ENCODE data around the gene UQCC5. TPM values are rescaled to one million over a fixed set of nuclear protein-coding genes. Genes with fewer than 3 reads are reported as not detected.

The UQCC5 gene
- total and polyA plus RNA-seq, 9 donors = 10.3 to 15.7 (median 12.5) TPM

- H3K4me1 ChIP-seq (ENCODE audit: control insufficient read depth, insufficient read depth, low read length) = no peaks in the 10 kb centered on the region
- WGBS (ENCODE audit: insufficient coverage) = 55% methylated on average over 19 of the region's 23 CpGs
- DNase-seq = no peak
- H3K9me3 ChIP-seq (replicated peaks; ENCODE audit: control insufficient read depth, low read depth, low read length) = no peaks in the 10 kb centered on the region
- no peaks in the 10 kb centered on the region for H3K36me3 ChIP-seq (ENCODE audit: control insufficient read depth, insufficient read depth, low read length)
- H3K4me3 ChIP-seq (ENCODE audit: low read length) = no peak overlapping the region
- H3K27me3 ChIP-seq (ENCODE audit: control insufficient read depth, insufficient read depth, low read length) = no peaks in the 10 kb centered on the region
- H3K27ac ChIP-seq (ENCODE audit: low read length) = no peak overlapping the region
Observed at GRCh38 chr3:52503788-52504424, 32.5 kb upstream of the UQCC5 start.

GRCh38 chr3:52504977-52505376 is 31.4 kb upstream of the UQCC5 start:
- 75% methylated on average over 9 of the region's 10 CpGs for WGBS (ENCODE audit: insufficient coverage)
- no peak for DNase-seq
- no peaks in the 10 kb centered on the region for H3K36me3 ChIP-seq (ENCODE audit: control insufficient read depth, insufficient read depth, low read length)

DNA sequence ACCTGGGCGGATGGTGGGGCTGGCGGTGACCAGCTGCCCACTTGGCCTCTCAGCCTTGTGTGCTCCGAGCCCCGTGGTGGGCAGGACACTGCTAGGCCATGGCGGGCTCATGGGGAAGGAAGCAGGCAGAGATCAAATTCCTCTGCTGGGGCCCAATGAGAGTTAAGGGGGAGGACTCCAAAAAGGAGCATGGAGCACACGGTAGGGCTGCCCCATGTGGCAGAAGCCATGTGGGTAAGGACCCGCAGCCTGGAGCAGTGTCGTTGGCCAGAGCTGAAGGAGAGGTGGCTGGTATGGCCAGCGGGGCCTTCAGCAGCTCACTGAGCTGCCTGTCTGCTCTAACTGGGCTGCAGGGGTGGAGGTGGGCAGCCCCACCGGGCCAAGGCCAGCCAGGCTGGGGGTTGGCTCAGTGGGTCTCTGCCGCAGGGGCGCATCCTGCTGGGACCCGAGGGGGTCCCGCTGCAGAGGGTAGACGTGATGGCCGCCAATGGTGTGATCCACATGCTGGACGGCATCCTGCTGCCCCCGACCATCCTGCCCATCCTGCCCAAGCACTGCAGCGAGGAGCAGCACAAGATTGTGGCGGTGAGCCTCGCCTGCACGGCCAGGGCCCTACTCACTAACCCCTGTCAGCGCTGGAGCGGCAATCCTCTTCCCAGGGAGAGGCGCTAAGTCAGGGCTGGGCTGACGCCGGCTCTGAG is 30.0 kb upstream of the UQCC5 start:
- no peaks in the 10 kb centered on the region for H3K4me1 ChIP-seq (ENCODE audit: control insufficient read depth, insufficient read depth, low read length)
- H3K9me3 ChIP-seq (replicated peaks; ENCODE audit: control insufficient read depth, low read depth, low read length) = no peaks in the 10 kb centered on the region
- no peaks in the 10 kb centered on the region for H3K36me3 ChIP-seq (ENCODE audit: control insufficient read depth, insufficient read depth, low read length)
- 57% methylated on average over 24 of the region's 27 CpGs for WGBS (ENCODE audit: insufficient coverage)
- no peak overlapping the region for H3K4me3 ChIP-seq (ENCODE audit: low read length)
- no peak overlapping the region for H3K27ac ChIP-seq (ENCODE audit: low read length)
- H3K27me3 ChIP-seq (ENCODE audit: control insufficient read depth, insufficient read depth, low read length) = no peaks in the 10 kb centered on the region
- no peak for DNase-seq

More at GRCh38 chr3:52504977-52505376, 31.4 kb upstream of the UQCC5 start:
- Histone ChIP-seq H3K4me3 (ENCODE audit: low read length) (no peak overlapping the region), H3K27ac (ENCODE audit: low read length) (no peak overlapping the region), H3K4me1 (ENCODE audit: control insufficient read depth, insufficient read depth, low read length) (no peaks in the 10 kb centered on the region), H3K27me3 (ENCODE audit: control insufficient read depth, insufficient read depth, low read length) (no peaks in the 10 kb centered on the region), H3K9me3 (replicated peaks; ENCODE audit: control insufficient read depth, low read depth, low read length) (no peaks in the 10 kb centered on the region)

DNA sequence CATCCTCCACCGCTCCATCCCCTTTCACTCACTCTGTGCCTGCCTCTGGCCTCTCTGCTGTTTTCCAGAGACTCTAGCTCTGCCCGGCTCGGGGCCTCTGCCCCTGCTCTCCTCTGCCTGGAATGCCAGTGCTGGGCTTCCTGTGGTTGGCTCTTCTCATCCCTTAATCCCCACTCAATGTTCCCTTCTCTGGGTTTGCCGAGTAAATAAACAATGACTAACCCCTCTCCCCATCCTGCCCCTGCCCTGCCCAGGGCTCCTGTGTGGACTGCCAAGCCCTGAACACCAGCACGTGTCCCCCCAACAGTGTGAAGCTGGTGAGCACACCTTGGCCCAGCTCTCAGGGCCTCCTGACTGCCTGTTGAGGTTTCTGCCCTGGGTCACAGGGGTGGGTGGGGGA is 29.0 kb upstream of the UQCC5 start:
- Histone ChIP-seq H3K36me3 (ENCODE audit: control insufficient read depth, insufficient read depth, low read length) (no peaks in the 10 kb centered on the region), H3K9me3 (replicated peaks; ENCODE audit: control insufficient read depth, low read depth, low read length) (no peaks in the 10 kb centered on the region), H3K27ac (ENCODE audit: low read length) (no peak overlapping the region), H3K4me3 (ENCODE audit: low read length) (no peak overlapping the region), H3K4me1 (ENCODE audit: control insufficient read depth, insufficient read depth, low read length) (no peaks in the 10 kb centered on the region), H3K27me3 (ENCODE audit: control insufficient read depth, insufficient read depth, low read length) (no peaks in the 10 kb centered on the region)
- DNase-seq = no peak
- WGBS (ENCODE audit: insufficient coverage) = 51% methylated on average over 5 of the region's 5 CpGs

GRCh38 chr3:52509753-52510328 is 26.6 kb upstream of the UQCC5 start:
- H3K27ac ChIP-seq (ENCODE audit: low read length) = no peak overlapping the region
- H3K4me1 ChIP-seq (ENCODE audit: control insufficient read depth, insufficient read depth, low read length) = no peaks in the 10 kb centered on the region
- no peaks in the 10 kb centered on the region for H3K9me3 ChIP-seq (replicated peaks; ENCODE audit: control insufficient read depth, low read depth, low read length)
- DNase-seq = no peak
- no peak overlapping the region for H3K4me3 ChIP-seq (ENCODE audit: low read length)
- 73% methylated on average over 8 of the region's 12 CpGs for WGBS (ENCODE audit: insufficient coverage)
- H3K36me3 ChIP-seq (ENCODE audit: control insufficient read depth, insufficient read depth, low read length) = no peaks in the 10 kb centered on the region
- no peaks in the 10 kb centered on the region for H3K27me3 ChIP-seq (ENCODE audit: control insufficient read depth, insufficient read depth, low read length)

GRCh38 chr3:52511509-52511908 is 24.9 kb upstream of the UQCC5 start:
- Histone ChIP-seq H3K27me3 (ENCODE audit: control insufficient read depth, insufficient read depth, low read length) (no peaks in the 10 kb centered on the region), H3K36me3 (ENCODE audit: control insufficient read depth, insufficient read depth, low read length) (no peaks in the 10 kb centered on the region), H3K4me3 (ENCODE audit: low read length) (no peak overlapping the region), H3K4me1 (ENCODE audit: control insufficient read depth, insufficient read depth, low read length) (peaks cover 3% of the 10 kb centered on the region), H3K9me3 (replicated peaks; ENCODE audit: control insufficient read depth, low read depth, low read length) (no peaks in the 10 kb centered on the region), H3K27ac (ENCODE audit: low read length) (no peak overlapping the region)
- WGBS (ENCODE audit: insufficient coverage) = 79% methylated on average over 7 of the region's 7 CpGs
- no peak for DNase-seq

DNA sequence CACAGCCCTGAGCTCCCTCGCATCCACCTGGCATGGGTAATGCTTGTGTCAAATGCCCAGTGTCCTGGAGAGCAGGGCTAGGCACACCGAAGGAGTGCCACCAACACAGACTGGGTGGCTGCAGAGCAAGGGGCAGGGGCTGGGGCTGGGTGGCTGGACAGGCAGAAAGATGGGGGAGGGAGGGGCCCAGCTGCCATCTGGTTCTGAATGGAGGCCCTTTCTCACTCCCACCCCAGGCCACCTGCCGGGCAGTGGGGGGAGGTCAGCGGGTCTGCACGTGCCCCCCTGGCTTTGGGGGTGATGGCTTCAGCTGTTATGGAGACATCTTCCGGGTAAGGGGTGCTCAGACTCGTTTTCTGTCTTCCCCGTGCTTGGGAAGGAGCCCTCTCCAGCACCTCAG is 24.3 kb upstream of the UQCC5 start:
- no peak for DNase-seq
- Histone ChIP-seq H3K27ac (ENCODE audit: low read length) (no peak overlapping the region), H3K9me3 (replicated peaks; ENCODE audit: control insufficient read depth, low read depth, low read length) (no peaks in the 10 kb centered on the region), H3K4me1 (ENCODE audit: control insufficient read depth, insufficient read depth, low read length) (peaks cover 3% of the 10 kb centered on the region), H3K4me3 (ENCODE audit: low read length) (no peak overlapping the region), H3K27me3 (ENCODE audit: control insufficient read depth, insufficient read depth, low read length) (no peaks in the 10 kb centered on the region), H3K36me3 (ENCODE audit: control insufficient read depth, insufficient read depth, low read length) (no peaks in the 10 kb centered on the region)
- 67% methylated on average over 2 of the region's 8 CpGs for WGBS (ENCODE audit: insufficient coverage)

GRCh38 chr3:52512727-52513126 is 23.7 kb upstream of the UQCC5 start:
- WGBS (ENCODE audit: insufficient coverage) = 53% methylated on average over 16 of the region's 17 CpGs

DNA sequence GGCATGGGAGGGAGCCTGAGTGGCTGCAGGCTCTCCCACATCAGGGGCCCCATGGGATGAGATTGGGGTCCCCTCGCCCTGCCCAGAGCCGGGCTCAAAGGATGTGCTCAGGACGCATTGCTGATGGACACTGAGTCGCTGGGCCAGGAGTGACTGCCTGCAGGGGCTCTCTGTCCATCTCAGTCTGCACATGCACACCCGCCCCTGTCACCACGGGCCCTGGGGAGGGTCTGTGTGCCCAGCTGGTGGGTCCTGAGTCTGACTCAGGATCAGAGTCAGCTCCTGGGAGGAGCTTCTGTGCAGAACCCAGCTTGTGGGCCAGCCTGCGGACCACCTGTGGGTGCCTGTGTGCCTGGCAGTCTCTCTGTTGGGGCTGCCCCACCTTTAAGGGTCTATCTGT is 23.1 kb upstream of the UQCC5 start:
- H3K9me3 ChIP-seq (replicated peaks; ENCODE audit: control insufficient read depth, low read depth, low read length) = no peaks in the 10 kb centered on the region
- 88% methylated on average over 7 of the region's 7 CpGs for WGBS (ENCODE audit: insufficient coverage)
- H3K27me3 ChIP-seq (ENCODE audit: control insufficient read depth, insufficient read depth, low read length) = no peaks in the 10 kb centered on the region
- DNase-seq = no peak
- H3K4me1 ChIP-seq (ENCODE audit: control insufficient read depth, insufficient read depth, low read length) = peaks cover 5% of the 10 kb centered on the region
- no peaks in the 10 kb centered on the region for H3K36me3 ChIP-seq (ENCODE audit: control insufficient read depth, insufficient read depth, low read length)
- no peak overlapping the region for H3K4me3 ChIP-seq (ENCODE audit: low read length)
- no peak overlapping the region for H3K27ac ChIP-seq (ENCODE audit: low read length)

More at GRCh38 chr3:52512727-52513126, 23.7 kb upstream of the UQCC5 start:
- Histone ChIP-seq H3K36me3 (ENCODE audit: control insufficient read depth, insufficient read depth, low read length) (no peaks in the 10 kb centered on the region), H3K27ac (ENCODE audit: low read length) (no peak overlapping the region), H3K27me3 (ENCODE audit: control insufficient read depth, insufficient read depth, low read length) (no peaks in the 10 kb centered on the region), H3K4me1 (ENCODE audit: control insufficient read depth, insufficient read depth, low read length) (peaks cover 3% of the 10 kb centered on the region), H3K4me3 (ENCODE audit: low read length) (no peak overlapping the region), H3K9me3 (replicated peaks; ENCODE audit: control insufficient read depth, low read depth, low read length) (no peaks in the 10 kb centered on the region)
- DNase-seq = no peak

- 72% methylated on average over 10 of the region's 11 CpGs for WGBS (ENCODE audit: insufficient coverage)
- H3K9me3 ChIP-seq (replicated peaks; ENCODE audit: control insufficient read depth, low read depth, low read length) = no peaks in the 10 kb centered on the region
- no peak for DNase-seq
- H3K27me3 ChIP-seq (ENCODE audit: control insufficient read depth, insufficient read depth, low read length) = no peaks in the 10 kb centered on the region
- H3K36me3 ChIP-seq (ENCODE audit: control insufficient read depth, insufficient read depth, low read length) = no peaks in the 10 kb centered on the region
- H3K4me3 ChIP-seq (ENCODE audit: low read length) = no peak overlapping the region
- no peak overlapping the region for H3K27ac ChIP-seq (ENCODE audit: low read length)
- peaks cover 9% of the 10 kb centered on the region for H3K4me1 ChIP-seq (ENCODE audit: control insufficient read depth, insufficient read depth, low read length)
Observed at GRCh38 chr3:52514576-52514975, 21.8 kb upstream of the UQCC5 start.
